ENCODE data around the gene TAF3.

The TAF3 gene

DNA sequence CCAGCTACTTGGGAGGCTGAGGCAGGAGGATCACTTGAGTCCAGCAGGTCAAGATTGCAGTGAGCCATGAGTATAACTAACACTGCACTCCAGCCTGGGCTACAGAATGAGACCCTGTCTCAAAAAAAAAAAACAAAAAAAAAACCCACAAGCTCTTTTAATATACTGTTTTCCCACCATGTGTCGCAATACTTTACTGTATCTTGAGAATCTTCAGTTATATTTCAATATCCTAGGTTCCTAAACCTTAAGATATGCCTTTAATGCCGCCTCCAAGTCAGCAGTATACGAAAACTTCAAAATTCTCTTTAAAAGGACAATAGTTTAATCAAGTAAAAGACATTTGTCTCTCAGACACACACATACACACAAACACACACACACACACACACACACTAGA, 62.8 kb downstream of the TAF3 start:
- no peak for DNase-seq

DNA sequence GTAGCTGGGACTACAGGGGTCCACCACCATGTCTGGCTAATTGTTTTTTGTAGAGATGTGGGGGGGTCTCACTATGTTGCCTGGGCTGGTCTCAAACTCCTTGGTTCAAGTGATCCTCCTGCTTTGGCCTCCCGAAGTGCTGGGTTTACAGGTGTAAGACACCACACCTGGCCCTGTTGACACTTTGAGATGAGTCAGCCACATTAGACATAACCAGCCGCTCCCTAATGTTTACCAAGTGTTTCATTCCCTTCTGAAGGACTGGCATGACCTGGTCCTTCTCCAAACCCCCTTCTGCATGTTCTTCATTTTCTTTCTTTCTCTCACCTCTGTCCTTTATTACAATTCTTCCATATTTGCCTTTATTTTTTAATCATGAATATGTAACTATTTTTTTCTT, 67.8 kb downstream of the TAF3 start:
- no peak for DNase-seq

- no peak for DNase-seq
Observed at GRCh38 chr10:7887174-7887816, 69.0 kb downstream of the TAF3 start.

DNA sequence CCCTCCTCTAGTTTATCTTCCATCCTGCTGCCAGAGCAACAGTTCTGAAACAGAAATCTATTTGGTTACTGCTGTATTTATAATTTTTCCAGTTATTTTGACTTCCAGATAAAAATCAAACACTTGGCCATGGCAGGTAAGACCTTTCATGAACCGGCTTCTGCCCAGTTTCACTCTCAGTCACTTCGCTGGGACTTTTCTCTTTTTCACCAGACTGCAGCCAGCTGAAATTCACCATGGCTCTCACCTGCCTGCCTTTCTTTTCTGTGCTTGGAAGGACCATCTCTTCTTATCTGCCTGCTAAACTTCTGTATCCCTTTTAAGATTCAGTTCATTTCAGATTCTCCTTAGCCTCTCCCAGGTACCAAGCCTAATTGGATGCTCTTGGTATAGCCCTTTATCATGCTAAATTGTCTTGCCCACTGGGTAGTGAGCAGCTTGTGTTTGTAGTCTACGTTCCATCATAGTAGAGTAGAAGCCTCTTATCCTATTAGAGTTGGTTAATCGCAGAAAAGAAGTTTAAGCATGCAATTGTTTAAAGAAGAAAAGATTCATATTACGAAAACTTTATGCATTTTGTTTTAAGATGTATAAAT, 71.7 kb downstream of the TAF3 start:
- DNase-seq: no peak

DNA sequence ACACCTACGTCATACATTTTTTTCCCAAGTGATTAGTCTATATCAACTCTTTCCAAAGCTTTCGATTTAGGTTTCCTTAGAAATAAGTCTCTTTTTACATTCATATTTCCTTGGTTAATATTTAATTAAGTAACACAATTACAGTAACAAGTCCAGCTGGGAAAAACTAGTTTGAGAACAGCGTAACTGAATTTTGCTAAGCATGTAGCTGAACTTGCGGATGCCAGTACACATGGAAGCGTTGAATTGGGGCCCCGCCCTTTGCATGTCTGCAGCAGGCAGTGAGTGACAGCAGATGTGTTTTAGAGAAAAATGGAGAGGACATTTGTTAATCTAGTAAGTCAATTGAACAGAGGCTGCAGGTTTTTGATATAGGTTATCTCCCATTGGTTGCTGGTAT, 72.5 kb downstream of the TAF3 start:
- no peak for DNase-seq

DNA sequence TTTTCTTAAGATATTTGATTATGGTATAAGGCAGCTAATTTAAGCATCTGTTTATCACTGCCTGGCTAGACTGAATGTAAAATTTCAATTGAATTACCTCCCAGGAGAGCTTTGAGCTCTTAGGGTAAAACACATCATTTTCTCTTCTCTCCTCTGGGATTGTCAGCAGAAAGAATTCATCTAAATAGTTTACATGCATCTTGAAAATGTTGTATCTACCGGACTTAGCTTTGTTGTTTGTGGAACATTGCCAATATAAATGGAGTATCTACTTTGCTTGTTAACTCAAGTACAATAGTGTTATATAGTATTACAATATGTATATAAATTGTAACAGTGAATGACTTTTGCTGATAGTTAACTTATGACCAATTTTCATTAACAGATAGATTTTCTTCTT, 73.3 kb downstream of the TAF3 start:
- no peak for DNase-seq

DNA sequence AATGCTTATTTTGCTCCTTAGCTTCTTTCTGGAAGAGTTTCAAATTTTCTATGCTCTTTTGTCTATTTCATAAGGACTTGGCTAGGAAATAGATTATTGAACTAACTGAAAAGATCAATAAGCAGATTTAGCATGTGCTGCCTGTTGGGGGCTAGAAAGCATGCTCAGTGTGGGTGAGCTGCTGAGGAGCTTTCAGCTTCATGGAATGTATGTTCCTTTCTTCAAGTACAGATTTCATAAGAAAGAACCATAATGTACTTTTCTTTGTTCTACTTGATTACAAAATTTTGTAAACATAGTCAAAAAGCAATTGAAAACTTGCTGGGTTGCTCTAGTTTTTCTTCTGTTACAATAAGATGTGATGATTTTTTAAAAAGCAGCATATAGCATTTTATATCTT, 73.8 kb downstream of the TAF3 start:
- no peak for DNase-seq

GRCh38 chr10:7895699-7896090, 77.4 kb downstream of the TAF3 start:
- DNase-seq: no peak

GRCh38 chr10:7896297-7896696, 78.0 kb downstream of the TAF3 start:
- DNase-seq: no peak

GRCh38 chr10:7901256-7901655, 83.0 kb downstream of the TAF3 start:
- no peak for DNase-seq

GRCh38 chr10:7902413-7902812, 84.1 kb downstream of the TAF3 start:
- no peak for DNase-seq

DNA sequence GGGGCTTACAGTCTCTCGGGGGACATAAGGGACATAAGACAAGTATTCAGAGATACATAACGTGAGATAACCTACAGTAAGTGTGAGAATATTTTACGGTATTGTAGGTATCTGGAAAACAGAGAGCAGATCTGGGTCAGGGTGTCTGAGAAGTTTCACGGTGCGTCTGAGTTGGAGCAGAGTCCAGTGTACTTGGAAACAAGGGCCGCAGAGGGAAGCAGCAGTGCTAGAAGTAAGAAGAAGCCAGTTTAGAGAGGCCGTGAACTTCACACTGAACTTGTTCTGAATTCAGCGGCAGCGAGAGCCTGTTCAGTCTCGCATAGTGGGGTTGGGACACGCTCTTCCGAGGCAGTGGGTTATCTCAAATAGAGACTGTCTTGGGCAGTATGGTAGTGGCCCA, 85.5 kb downstream of the TAF3 start:
- no peak for DNase-seq

DNA sequence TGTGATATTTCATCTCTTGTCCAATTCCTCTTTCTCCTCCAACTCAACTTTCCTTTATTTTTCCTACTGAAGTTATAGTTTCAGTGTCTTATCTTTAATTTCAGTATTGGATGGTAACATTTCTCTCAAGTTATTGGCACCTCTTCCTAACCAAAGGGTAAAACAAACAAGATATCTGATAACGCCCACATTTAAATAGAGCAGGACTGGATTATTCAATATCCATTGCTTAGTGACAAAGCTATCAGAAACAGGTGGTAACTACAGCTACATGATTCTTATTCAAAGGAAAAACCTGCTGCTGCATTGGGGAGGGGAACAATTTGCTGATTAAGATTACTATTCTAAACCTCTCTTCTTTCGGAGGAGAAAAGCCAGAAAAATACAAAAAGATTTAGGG, 87.8 kb downstream of the TAF3 start:
- no peak for DNase-seq

DNA sequence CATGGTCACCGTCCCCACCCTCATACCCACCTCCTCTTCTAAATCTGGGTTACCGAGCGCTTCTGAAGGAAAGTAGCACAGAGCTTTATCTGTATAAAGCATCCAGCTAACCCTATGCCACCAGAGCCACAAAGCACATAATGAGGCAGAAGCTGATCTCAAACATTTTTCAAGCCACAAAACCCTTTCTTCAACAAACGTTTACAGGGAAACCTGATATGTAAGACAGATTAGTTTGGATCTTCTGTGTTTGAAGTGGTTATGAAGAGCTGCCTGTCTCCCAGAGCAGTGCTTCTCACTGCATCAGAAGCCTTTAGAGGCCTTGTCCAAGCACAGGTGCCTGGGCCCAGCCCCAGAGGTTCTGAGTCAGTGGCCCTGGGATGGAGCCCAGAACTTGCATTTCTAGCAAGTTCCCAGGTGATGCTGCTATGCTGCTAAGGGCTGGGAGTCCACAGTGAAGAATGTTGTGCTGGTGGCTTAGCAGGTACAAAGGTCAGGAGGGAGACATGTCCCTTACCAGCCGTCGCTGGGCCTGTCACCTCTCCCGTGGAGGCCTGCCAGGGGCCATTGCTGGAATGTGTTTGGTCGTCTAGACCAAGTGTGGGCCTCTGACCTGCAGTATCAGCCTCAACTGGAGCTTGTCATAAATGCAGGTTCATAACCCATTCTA, 90.4 kb downstream of the TAF3 start:
- DNase-seq: no peak

DNA sequence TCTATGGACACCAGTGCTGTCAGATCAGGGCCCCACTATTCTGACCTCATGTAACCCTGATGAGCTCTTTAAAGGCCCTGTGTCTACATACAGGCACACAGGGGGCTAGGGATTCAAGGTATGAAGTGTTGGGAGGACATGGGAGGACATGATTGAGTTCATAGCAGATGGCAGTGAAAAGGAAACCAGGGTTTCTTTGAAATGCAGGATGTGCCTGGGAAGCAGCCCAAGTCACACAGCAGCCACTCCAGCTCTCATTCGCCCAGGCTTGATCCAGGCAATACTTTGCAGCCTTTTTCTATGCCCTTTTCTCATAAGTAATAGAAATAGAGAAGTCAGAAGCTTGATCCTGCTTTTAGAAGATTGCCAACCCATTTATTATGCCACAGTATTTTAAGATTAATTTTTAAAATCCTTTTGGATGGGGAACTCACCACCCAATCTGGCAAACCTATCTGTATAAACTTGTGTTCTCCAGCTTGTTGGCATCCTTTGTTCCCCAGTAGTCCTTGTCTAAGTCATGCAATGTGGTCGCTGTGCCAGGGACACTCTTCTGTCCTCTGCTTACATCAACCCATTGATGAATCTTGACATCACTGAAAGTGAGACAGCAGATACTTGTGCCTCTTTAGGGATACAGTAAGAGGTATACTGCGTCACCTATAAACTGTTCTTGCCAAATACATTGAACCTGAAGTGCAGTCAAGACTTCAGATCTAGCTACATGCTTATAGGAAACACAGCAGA, 95.0 kb downstream of the TAF3 start:
- DNase-seq: no peak

GRCh38 chr10:7915923-7916536, 97.7 kb downstream of the TAF3 start:
- no peak for DNase-seq

DNA sequence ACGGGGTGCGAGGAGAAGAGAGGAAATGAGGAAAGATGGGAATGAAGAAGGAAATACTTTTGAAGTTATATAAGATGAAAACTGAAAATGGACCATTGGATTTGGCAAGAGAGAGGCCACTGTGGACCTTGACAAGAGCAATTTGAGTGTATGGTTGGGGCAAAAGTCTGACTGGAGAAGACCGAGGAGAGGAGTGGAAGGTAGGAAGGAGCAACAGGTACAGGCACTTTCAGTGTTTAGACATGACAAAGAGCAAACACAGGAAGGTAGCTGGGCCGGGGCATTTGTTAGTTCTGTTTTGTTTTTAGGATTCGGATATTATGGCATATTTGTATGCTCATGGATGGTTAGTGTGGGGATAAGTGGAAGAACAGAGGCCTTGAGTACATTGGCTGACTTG, 99.4 kb downstream of the TAF3 start:
- no peak for DNase-seq

GRCh38 chr10:7922707-7923106, 104.4 kb downstream of the TAF3 start:
- no peak for DNase-seq

DNA sequence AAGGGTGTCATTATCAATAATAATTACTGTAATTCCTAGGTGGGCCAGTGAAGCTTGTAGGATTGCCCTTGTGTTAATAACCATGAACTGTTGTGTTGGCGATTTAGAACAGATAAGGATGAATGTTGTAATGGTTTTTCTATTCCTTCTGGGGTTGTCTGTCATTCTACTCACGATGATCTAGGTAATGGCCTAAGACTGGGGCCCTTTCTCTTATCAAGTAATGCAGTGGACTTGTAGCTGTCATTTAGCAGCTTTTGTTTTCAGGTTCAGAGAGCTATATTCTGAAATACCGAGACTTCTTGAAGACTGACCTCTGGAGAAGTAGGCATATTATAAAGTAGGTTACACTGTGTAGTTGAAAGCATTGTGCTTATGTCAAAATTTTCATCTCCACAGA, 110.2 kb downstream of the TAF3 start:
- DNase-seq: no peak

DNA sequence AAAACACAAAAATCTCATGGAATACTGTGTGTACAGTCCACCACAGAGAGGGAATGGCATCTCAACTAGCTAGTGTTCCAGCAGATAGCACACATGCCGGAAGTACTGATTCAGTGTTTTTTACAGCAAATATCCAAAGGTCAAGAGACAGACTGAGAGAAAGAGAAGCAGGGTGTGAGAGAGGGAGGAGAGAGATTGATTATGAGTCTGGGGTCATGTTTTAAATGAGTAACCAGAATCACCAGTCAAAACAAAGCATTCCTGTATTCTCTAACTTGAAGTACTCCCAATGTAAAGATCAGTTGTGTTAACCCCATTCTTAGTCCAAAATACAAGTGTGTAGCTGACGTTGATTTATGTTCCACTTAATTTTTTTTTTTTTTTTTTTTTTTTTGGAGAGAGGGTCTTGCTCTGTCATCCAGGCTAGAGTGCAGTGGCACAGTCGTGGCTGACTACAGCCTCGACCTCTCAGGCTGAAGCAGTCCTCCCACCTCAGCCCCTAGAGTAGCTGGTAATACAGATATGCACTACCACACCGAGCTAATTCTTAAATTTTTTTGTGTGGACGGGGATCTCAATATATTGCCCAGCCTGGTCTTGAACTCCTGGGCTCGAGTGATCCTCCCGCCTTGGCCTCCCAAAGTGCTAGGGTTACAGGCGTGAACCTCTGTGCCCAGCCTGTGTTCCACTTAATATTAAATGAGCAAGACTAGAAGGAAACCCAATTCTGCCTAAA, 114.2 kb downstream of the TAF3 start:
- no peak for DNase-seq

DNA sequence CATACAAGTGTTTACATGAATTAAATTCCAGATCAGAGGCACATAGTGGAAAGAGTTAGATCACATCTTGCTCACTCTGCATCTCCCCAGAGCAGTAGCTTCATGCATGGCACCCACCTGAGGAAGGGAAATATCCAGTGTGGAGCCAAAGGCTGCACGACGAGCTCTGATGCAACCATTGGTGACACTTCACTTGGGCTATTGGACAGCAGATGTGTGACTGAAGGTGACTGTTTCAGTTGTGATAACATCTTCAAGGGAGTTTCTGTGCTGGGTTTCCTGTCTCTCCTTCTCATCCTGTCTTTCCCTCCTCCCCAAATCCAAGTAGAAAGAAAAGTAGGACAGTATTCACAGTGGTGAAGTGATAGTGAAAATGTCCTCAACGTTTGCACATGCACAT, 115.0 kb downstream of the TAF3 start:
- DNase-seq: no peak

DNA sequence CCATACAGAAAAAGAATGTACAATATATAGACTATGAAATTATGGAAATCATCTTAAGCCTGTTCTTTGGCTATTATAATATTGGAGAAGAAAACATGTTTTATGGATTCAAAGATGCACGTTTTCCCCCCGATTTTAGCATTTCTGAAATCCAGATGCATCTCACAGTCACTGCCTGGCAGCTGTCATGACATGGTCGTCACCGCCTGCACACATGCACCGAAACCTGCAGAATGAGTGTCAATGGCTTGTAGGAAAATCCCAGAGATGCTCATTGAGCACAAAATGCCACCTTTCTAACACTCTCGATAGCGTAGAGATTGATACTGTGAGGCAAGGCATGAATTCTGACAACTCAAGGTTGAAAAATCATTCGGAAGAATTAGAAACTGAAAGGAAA, 115.5 kb downstream of the TAF3 start:
- no peak for DNase-seq
